Measurements from ENCODE around the gene SLC25A44. TPM values are rescaled to one million over a fixed set of nuclear protein-coding genes. Genes with fewer than 3 reads are reported as not detected.

SLC25A44 gene
- total RNA-seq, 4 donors from 2014 or later: 19.1 to 89.8 (median 36.3) TPM

DNA sequence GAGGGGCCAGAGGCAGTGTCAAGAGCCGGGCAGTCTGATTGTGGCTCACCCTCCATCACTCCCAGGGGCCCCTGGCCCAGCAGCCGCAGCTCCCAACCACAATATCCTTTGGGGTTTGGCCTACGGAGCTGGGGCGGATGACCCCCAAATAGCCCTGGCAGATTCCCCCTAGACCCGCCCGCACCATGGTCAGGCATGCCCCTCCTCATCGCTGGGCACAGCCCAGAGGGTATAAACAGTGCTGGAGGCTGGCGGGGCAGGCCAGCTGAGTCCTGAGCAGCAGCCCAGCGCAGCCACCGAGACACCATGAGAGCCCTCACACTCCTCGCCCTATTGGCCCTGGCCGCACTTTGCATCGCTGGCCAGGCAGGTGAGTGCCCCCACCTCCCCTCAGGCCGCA lies 48.0 kb downstream of the SLC25A44 start, which contains the start of gene BGLAP:
BGLAP (plus strand) TSS at position 259 of the 400 bp plus-strand sequence; CDS start at position 307, 48 bp downstream.
- TF ChIP-seq CTCF (IDR thresholded peaks at IDR 0.05): no peak
- DNase-seq (ENCODE audit: low spot score) (no peak), ATAC-seq (ENCODE audit: low FRiP score) (no peak)

GRCh38 chr1:156242738-156243137 lies 48.8 kb downstream of the SLC25A44 start:
- no peak for TF ChIP-seq CTCF (IDR thresholded peaks at IDR 0.05)
- no peak for DNase-seq (ENCODE audit: low spot score)
- no peak for ATAC-seq (ENCODE audit: low FRiP score)

GRCh38 chr1:156244126-156244525 lies 50.2 kb downstream of the SLC25A44 start:
- no peak for TF ChIP-seq CTCF (IDR thresholded peaks at IDR 0.05)
- DNase-seq (ENCODE audit: low spot score) (no peak), ATAC-seq (ENCODE audit: low FRiP score) (no peak)

DNA sequence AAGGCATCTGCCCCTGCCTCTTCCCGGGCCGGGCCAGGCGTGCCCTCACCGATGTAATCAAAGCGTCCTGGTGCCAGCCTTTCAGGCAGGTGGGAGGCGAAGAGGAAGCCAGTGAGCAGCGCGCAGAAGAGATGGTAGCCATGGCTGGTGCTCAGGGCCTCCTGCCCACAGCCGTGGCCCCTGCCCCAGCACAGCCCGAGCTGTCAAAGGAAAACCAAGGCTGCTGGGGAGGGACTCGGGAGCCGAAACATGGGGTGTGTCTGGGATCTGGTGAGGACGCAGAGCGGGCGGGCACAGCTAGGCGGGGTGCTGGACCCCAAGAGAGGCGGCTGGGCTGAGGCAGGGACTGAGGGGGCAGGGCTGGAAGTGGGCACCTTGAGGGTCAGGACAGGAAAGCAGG lies 50.8 kb downstream of the SLC25A44 start:
- DNase-seq (ENCODE audit: low spot score) (no peak), ATAC-seq (ENCODE audit: low FRiP score) (no peak)
- no peak for TF ChIP-seq CTCF (IDR thresholded peaks at IDR 0.05)

DNA sequence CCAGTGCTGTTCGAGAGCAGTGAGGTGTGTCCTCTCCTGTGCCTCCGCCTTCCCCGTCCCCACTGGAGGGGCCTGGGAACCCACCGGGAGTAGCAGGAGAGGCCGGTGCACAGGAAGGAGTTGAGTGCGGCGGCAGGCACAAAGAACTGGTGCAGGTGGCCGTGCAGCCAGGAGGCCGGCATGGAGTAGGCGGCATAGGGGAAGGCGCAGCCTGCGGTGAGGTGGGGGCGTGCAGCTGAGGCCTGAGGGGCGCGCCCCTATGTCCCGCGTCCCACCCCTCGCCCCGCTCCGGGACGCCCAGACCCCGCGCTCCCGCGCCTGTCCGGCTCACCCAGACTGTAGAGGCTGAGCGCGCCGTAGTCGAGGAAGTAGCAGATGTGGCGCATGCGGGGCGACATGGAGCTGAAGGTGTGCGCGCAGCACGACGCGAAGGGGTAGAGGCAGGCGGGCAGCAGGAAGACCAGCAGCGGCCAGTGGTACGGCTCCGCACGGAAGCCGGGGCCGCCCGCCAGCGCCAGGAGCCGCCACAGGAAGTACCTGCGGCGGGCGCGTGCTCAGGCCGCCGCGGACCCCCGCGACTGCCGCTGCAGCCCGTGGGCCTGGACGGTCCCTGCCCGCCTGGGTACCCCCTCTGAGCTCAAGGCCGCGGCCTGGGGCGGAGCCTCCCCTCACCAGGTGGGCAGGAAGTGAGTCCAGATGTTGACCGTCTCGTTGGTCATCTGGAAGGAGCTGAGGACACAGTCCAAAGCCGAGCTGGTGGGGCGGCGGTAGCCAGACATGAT lies 51.7 kb downstream of the SLC25A44 start:
- TF ChIP-seq CTCF (IDR thresholded peaks at IDR 0.05): no peak
- ATAC-seq (ENCODE audit: low FRiP score) (no peak), DNase-seq (ENCODE audit: low spot score) (no peak)

DNA sequence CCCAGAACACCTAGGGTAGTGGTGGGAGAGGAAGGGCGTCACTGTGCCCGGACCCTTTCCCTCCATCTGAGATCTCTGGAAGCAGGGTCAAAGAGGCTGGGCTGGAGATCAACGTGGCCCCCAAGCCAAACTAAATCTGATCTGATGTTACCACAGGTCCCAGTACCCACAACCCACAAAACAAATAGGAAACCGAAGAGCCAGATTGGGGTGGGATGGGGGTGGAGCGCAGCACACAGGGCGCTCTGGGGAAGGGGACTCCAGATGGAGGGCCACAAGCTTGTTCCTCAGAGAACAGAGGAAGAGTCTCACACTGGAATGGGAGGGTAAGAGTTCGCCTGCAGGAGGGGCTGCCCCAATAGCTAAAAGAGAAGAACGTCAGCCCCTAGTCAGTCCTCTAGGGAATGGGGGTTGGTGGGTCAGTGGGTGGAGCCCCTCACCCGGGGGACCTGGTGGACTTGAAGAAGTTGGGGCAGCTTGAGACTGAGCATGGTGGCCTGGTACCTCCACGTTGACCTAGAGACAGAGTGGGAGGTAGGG lies 52.4 kb downstream of the SLC25A44 start:
- no peak for TF ChIP-seq CTCF (IDR thresholded peaks at IDR 0.05)
- DNase-seq (ENCODE audit: low spot score): no peak
- no peak for ATAC-seq (ENCODE audit: low FRiP score)
